ENCODE results near the gene TRIM8.
A peak's percentile ranks its signal among the peaks of the same experiment; 100 is the strongest.
"Not testable (repeated sequence)": the region's sequence is repeated elsewhere in the genome, so short reads cannot be mapped to it uniquely, and the experiment has no call there.

TRIM8 gene

DNA sequence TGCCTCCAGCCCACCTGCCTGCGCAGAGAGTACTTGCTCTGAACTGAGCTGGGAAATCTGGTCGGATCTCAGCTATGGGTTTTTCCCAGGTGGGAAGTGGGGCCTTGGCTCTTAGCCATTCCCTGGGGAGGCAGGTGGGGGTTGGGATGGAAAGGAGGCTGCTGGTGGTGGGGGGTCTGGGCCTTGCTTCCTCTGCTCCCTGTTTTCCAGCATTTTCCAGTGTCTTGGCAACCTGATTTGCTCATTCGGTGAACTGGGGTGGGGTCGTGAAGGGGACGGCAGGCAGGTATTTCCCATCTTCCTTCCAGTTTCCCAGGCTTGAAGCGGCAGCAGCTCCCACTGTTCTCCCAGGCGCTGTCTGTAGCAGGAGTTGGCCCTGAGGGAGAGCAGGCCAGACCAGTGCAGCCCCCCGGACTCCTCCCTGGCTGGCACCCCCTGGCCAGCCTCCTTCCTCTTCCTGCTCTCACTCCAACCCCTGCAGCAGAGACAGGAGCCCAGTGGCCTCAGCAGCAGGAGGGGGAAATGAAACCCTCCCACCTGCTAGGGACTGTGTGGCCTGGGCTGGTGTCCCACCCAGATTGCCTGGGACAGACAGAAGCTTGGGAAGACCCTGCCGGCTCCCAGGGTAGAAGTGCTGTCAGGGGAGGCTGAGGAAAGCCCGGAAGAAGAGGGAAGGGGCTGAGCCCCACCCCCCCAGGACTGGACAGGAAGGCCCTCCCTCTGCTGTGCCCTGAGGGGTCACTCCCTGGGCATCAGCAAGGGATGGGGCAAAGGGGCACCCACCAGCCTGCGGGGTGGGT is 6.6 kb downstream of the TRIM8 start:
- no peak for DNase-seq (ENCODE audit: low spot score)

DNA sequence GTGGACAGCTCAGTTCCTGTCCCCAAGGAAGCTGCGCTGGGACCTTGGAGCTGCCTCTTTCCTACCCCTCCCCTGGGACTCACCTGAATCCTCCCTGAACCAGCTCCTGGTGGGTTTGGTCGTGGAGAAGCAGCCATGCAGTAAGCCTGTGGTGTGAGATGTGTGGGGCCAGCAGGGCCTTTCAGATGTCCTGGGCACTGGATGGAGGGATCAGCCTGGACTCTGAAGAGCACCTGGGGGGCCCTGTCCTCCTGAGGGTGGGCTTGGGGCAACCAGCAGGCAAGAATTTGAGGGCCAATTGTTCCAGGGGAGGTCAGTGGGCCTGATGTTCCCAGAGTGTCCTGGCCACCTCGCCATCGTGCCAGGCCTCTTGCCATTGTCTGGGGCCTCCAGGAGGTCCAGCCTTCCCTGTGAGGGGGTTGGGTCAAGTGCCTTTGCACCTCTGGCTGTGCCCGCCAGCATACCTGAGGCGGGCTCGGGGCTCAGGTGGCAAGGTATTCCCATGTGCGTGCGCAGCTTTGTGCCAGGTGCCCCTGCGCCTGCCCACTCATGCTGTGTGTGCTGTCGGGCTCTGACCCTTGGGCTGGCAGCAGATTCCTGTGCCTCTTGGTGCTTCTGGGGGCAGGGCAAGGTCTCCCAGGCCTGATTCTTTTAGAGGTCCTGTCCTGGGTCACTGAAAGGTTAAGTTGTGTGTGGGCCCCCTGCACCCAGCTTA is 7.3 kb downstream of the TRIM8 start:
- no peak for DNase-seq (ENCODE audit: low spot score)

DNA sequence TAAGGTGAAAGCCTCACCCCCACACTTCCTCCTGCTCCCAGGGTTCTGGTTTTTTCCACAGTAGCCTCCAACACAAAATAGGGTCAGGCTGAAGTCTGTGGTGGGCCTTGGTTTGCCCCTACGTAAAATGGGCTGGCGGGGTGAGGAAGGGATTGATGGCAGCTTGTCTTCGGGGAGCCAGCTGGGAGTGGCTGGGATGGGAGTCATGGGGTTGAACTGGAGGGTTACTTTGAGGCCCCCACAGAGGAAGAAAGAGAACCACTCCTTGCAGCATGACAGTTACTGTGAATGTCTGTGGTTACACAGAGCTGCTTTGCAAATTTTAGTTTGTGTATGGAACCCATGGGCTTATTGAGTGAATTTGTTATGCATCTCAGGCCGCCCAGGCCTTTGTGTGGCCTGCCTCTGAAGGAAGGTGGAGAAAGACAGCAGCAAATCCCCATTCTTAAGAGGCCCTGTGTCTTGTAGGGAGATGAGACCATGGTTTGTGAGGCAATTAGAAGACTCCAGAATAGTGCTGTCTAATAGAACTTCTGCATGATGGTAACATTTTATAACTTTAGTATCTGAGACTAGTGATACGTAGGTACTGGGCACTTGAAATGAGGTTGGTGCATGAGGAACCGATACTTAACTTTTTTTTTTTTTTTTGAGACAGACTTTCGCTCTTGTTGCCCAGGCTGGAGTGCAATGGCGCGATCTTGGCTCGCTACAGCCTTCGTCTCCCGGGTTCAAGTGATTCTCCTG is 8.1 kb downstream of the TRIM8 start:
- no peak for DNase-seq (ENCODE audit: low spot score)

DNA sequence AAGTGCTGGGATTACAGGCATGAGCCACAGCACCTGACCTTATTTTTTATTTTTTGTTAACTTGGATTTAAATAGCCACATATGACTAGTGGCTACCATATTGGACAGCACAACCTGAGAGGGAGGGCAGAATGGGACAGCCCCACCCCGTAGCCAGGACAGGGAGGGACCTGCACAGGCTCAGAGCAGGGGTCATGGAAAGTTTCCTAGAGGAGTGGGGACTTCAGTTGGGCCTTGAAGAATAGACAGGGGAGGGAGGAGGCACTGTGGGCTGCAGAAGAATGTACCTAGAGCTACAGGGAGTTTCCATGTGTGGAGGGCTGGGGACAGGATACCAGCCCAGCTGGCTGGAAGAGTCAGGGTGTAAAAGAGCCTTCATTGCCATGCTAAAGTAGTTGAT is 8.8 kb downstream of the TRIM8 start:
- no peak for DNase-seq (ENCODE audit: low spot score)

DNA sequence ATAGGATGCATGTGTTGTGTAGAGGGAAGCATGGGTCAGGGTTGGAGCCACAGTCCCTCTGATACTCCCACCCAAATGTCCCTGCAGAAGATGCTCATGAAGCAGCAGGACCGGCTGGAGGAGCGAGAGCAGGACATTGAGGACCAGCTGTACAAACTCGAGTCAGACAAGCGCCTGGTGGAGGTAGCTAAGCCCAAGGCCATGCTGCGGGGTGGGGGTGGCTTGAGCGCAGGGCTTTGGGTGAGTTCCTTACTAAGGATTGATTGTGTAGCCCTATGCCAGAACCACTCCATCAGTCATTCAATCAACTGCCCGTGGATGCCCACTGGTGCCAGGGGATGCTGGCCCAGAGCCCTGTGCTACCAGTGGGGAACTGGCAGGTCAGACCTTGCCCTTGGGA is 10.3 kb downstream of the TRIM8 start:
- no peak for DNase-seq (ENCODE audit: low spot score)

DNA sequence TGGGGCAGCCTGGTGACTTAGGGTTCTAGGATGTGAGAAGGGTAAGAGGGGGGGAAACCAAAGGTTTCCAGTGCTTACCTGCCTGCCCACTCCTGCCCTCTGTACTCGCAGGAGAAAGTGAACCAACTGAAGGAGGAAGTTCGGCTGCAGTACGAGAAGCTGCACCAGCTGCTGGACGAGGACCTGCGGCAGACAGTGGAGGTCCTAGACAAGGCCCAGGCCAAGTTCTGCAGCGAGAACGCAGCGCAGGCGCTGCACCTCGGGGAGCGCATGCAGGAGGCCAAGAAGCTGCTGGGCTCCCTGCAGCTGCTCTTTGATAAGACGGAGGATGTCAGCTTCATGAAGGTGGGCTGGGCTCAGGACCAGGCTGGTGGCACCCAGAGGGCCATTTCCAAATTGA is 10.7 kb downstream of the TRIM8 start:
- DNase-seq (ENCODE audit: low spot score): no peak

DNA sequence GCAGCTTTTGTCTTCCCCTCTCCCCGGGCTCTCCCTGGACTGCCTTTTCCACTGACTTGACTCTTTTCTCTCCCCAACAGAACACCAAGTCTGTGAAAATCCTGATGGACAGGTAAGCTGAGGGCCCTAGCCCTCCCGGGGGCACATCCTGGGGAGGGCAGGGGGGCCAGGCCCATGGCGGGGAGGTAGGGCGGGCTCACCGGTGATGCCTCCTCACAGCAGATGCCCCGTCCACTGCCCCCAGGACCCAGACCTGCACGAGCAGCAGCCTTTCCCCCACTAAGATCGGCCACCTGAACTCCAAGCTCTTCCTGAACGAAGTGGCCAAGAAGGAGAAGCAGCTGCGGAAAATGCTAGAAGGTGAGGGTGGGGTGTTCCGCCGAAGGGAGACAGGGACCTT is 11.7 kb downstream of the TRIM8 start:
- DNase-seq (ENCODE audit: low spot score): no peak

DNA sequence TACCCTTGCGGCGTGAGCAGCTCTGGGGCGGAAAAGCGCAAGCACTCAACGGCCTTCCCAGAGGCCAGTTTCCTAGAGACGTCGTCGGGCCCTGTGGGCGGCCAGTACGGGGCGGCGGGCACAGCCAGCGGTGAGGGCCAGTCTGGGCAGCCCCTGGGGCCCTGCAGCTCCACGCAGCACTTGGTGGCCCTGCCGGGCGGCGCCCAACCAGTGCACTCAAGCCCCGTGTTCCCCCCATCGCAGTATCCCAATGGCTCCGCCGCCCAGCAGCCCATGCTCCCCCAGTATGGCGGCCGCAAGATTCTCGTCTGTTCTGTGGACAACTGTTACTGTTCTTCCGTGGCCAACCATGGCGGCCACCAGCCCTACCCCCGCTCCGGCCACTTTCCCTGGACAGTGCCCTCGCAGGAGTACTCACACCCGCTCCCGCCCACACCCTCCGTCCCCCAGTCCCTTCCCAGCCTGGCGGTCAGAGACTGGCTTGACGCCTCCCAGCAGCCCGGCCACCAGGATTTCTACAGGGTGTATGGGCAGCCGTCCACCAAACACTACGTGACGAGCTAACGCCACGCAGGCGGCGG is 12.6 kb downstream of the TRIM8 start:
- no peak for DNase-seq (ENCODE audit: low spot score)

DNA sequence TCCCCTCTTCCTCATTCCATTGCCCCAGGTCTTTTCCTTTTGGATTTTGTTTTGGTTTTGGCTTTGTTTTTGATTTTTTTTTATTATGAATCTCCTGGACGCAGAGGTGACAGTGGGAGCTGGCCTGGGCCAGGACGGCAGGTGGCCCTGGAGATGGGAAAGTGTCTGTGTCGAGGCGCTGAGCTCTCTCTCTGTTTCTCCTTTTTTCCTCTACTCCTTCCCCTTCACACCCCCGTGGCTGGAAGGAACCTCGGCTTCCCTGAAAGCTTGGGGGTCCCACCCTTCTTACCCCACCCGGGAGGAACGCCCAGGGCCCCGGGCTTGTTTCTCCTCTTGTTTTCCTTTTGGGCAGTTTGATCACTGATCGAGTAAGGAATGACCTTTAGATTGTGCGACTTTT is 13.2 kb downstream of the TRIM8 start:
- DNase-seq (ENCODE audit: low spot score): no peak

DNA sequence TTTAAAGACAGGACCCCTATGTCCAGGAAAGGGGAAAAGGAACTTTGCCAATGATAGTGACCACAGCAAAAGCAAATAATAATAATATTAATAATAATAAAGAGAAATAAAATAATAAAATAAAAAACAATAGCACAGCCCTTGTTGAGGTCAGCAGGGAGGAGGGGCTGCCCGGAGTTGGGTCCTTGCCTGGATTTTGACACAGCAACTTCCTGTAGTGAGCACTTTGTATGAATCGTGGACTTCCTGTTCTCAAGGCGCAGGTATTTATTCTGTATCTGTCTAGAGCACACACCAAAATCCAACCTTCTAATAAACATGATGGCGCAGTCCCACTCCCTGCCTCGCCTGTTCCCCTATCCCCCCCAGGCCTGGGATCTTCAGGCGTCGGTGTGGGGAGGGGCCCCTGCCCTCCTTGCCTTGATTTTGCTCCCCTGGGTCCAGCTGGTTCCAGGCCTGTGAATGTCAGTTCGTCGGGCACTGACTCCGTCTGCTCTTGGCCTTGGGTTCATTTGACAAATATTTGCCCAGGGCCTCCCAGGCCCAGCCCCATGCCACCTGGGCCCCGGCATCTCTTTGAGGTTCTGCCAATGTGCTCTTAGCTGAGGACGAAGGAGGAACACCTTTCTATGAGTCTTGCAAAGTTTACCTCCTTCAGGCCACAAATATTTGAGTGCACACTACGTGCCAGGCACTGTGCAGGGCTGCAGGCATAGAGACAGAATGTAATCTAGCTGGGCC is 13.9 kb downstream of the TRIM8 start:
- no peak for DNase-seq (ENCODE audit: low spot score)

DNA sequence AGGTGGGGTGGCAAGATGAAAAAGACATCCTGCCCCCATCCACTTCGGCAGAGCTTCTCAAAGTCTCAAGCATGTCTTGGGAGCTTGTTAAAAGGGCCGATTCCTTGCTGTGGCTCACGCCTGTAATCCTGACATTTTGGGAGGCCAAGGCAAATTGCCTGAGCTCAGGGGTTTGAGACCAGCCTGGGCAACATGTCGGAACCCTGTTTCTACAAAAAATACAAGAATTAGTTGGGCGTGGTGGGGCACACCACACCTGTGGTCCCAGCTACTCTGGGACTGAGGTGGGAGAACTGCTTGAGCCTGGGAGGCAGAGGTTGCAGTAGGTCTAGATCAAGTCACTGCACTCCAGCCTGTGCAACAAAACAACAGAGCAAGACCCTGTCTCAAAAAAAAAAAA is 14.5 kb downstream of the TRIM8 start:
- no peak for DNase-seq (ENCODE audit: low spot score)

DNA sequence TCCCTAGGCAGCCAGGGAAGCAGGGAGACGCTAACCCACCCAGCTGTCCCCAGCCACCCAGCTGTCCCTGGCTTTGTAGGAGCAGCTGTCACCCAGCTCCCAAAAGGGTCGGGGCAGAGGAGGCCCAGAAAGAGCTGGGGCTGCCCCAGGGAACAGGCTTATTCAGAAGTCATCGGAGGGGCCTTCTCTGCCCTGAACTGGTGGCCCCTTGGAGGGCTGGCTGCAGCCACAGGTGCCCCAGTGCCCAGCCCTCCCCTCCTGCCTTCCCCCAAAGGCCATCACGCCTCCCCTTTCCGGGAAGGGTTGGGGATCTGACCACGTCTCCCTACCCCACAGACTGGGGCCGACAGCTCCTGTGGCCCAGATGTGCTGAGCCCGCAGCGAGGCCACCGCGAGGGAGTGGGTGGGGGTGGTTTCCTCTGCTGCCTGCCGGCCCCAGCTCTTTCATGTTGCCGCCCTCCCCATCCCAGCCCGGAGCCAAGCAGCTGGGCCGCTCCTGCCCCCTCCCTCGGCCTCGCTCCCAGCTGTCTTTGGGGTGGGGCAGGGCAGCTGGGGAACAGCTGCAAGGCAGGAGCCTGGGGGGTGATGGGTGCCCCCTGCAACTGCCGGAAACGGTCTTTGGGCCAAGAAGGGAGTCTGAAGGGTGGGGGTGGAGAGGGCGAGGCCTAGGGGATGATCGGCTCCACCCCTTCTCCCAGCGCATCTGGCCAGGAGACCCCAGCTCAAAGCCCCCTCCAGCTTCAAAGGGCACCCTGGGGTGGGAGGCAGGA is 16.8 kb downstream of the TRIM8 start:
- peak; percentile 86 for DNase-seq (ENCODE audit: low spot score)

DNA sequence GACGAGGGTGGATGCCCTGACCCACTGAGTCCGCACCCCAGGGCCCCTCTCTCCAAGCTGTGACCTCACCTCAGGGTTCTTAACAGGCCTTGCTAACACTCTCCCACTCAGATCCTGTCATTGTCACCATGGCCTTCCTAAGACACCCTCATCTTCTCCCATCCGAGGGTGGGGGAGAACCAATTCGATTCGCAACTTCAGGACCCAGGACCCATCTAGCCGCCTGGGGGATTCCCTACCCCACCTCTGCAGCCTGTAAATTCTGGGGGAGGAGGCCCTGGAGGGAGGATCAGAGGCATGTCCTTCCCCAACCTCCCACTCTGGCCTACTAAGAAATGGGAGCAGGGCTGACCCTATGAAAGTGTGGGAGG is 17.4 kb downstream of the TRIM8 start:
- no peak for DNase-seq (ENCODE audit: low spot score)

DNA sequence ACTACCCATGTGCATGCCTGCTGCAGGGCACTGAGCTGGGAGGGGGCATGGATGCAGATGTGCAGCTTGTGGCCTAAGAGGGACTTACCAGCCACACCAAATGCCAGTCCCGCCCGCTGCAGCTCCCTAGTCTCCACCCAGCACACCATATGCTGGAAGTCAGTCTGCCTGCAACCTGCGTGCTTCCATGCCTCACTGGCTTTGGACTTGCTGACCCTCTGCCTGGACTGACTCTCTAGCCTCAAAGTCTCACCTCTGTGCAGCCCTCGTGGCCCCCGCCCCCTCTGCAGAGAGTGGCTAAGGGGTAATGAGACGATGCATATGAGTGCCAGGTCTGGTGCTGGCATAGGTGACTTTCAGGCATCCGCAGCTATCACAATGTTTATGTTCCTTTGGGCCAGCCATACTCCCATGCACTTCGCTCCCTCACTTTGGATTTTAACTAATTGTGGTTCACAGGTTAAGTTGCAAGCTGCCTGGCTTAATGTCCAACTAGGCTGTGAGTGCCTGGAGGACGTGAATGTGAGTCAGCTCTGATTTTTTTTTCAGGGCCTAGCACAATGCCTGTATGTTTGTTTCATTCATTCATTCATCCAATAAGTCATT is 21.7 kb downstream of the TRIM8 start:
- no peak for DNase-seq (ENCODE audit: low spot score)

DNA sequence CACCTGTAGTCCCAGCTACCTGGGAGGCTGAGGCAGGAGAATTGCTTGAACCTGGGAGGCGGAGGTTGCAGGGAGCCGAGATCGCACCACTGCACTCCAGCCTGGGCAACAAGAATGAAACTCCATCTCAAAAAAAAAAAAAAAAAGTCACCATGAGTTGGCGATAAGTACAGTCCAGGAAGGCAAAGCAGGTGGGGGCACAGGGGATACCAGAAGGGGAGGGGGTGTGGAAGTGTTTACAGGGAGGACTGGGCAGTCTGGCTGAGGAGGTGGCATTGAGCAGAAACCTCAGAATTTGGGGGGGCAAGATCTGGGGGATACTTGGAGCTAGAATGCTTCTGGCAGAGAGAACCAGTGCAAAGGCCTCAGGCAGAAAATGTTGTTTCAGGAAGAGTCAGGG is 23.1 kb downstream of the TRIM8 start:
- not testable (repeated sequence) for DNase-seq (ENCODE audit: low spot score)

DNA sequence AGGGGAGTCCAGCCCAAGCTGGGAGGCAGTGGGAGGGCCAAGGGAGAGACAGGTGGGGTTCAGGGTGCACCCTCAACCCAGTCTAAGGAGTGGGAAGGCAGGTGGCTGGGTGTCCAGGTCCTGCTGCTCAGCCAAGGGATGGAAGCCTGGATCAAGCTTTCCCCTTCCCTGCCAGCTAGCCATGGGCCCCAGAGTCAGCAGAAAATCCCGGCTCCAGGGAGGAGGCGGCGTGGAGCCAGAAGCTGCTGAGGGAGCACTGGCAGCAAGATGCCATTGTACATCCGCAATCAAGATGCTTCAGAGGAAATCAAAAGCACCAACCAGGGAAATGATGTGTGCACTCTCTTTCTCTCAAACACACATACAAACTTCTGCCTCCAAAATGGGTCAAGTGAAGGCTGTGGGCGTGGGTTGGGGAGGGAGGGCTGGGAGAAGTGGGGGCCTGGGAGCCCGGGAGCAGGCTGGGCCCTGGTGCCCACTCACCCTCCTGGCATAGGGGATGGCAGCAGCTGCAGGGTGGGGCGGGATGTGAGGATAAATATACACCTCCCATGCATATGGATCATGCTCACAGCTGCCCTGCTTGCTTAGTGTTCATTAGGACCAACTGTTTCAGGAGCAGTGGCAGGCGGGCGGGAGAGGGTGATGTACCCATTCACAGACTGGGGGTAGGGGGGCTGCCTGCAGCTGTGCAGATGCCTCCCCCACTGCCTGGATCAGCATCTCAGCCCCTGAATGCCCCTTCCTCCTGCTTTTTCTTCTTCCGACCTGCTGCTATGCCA is 24.2 kb downstream of the TRIM8 start:
- no peak for DNase-seq (ENCODE audit: low spot score)

DNA sequence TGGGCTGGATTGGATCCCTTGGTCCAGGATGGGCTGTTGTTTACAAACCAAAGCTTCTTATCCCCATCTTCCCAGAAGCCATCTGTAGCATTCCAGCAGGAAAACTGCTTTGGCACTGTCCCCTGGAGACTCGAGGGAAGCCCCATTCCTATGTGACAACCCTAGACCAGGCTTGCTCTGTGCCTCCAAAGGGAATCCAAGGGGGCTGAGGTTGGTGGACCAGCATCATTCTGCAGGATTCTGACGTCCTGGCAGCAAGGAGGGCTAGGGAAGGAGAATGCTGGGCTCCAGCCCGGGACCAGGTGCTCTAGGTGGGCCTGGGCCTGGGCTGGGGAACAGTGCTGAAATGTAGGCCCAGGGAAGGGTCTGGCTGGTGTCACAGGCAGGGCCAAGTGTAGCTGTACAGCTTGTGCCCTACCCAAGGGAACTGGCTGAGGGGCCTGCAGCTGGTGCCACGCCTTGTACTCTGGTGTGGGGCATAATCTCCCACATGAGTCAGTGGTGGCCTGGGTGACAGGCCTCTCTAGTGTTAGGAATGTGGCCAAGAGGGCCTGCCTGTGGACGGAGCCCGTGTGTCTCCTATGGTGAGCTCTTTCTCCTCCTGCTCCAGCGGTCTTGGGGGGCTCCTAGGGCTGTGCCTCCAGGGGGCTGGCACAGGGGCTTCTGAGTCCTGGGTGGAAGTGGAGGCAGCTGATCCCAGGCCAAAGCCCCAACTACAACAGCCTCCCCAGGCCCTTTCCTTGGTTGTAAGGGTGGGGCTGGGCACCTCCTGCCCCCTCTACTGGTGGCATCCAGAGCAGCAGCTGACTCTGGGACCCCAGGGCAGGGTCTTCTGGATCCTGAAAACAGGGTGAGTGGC is 25.2 kb downstream of the TRIM8 start:
- DNase-seq (ENCODE audit: low spot score): peak; percentile 78

DNA sequence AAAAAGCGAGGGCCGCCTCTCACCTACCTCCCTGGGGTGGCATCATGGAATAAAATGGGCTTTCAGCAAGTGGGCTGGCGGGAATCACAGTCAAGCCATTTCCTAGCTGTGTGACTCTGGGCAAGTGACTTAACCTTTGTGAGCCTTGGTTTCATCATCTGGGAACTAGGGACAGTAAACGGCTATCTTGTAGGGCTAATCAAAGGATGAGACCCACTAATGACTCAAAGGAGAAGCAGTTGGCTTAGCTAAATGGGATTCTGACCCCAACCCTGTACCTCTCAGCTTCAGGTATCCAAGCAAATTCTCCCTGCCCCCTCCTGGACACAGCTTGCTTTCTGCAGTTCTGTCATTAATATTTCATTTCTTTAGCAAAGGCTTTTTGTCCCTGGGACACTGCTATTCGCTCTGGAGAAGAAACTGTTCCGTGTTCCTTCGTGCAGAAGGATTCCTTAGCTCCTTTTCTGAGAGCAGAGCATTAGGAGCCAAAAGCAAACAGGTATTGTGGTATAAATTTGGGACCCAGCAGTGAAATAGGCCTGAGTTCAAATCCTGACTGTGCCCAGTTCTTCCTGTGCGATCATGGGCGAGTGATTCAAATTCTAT is 25.9 kb downstream of the TRIM8 start:
- no peak for DNase-seq (ENCODE audit: low spot score)
